Right lobe of liver (tissue), 6 donors: ENCODE results near the gene CCNL1. TPM values are rescaled to one million over a fixed set of nuclear protein-coding genes. Genes with fewer than 3 reads are reported as not detected.

ENCODE experiments used
- ATAC-seq, 4 donors: fragments of 200-7000 bp; cut with Tn5 transposase; one replicate each; pipeline ENCODE4 v1.9.1; 2020; ENCODE audit warnings: mild to moderate bottlenecking in 4 of 4, moderate library complexity in 4 of 4
- DNase-seq, 3 donors: peaks; one replicate each; pipeline ENCODE4 v3.0.0-alpha.2; 2020
- H3K27ac ChIP-seq, 3 donors: fragments of 200-600 bp; one replicate each; pipeline ENCODE4 v1.8.0; 2022
- H3K27me3 ChIP-seq, 2 donors: fragments of 200-600 bp; one replicate each; pipeline ENCODE4 v1.8.0; 2022
- H3K36me3 ChIP-seq, 4 donors: fragments of 200-600 bp; sonication (generic) in 1 of 4; one replicate each; pipeline versions ENCODE4 v1.5.1 to v1.8.0; 2017 to 2022; ENCODE audit warnings: control low read depth in 1 of 4
- H3K4me1 ChIP-seq, 4 donors: fragments of 200-600 bp; sonication (generic) in 1 of 4; one replicate each; pipeline versions ENCODE4 v1.5.1 to v1.8.0; 2017 to 2022; ENCODE audit warnings: control low read depth in 1 of 4
- H3K4me3 ChIP-seq, 3 donors: fragments of 200-600 bp; one replicate each; pipeline ENCODE4 v1.8.0; 2022
- H3K9me3 ChIP-seq, 4 donors: fragments of 200-600 bp; sonication (generic) in 1 of 4; one replicate each; pipeline versions ENCODE4 v1.5.1 to v1.8.0; 2017 to 2022; ENCODE audit warnings: control low read depth in 1 of 4
- POLR2A ChIP-seq: fragments of 450-650 bp; IDR thresholded peaks from one replicate; pipeline ENCODE4 v1.6.1; 2017; ENCODE audit warnings: antibody characterized with exemption, mild to moderate bottlenecking
- WGBS: methylation state at CpG from one replicate; pipeline ENCODE4 v1.1.6; 2018; ENCODE audit warnings: low coverage, low lambda C conversion rate; ENCODE audit not compliant: insufficient coverage; ENCODE audit errors: missing lambda C conversion rate; 5-methylcytosine and 5-hydroxymethylcytosine counted together
- intact Hi-C, 2 donors: fragments of 100-400 bp; cut with DNase I; formaldehyde crosslinking; loops; one replicate each; pipeline versions ENCODE4 v1.11.2 to v1.14.1; 2022
- total RNA-seq, 6 experiments: library from RNA; depleted of rRNA in 2 of 6; stranded (reverse); fragments of >200 nt in 2 of 6; fragmentation: NEBNext Ultra II Directional in 3 of 6; extraction: Animal tissue kit (Norgen Biotek cat#: 25700) in 3 of 6; gene quantifications; one replicate each; pipeline versions ENCODE4 v1.1.0 to v1.2.4, GENCODE V29; 2016 to 2023
- TF ChIP-seq, protein P1 (sequence below), 4 donors: fragments of 200-600 bp in 3 of 4; fragments of 450-650 bp in 1 of 4; IDR thresholded peaks; one replicate each; pipeline versions ENCODE4 v1.5.1 to v1.8.0; 2016 to 2022; ENCODE audit warnings: antibody characterized with exemption in 4 of 4, mild to moderate bottlenecking in 2 of 4
- donor health status: DM: no; HTN: yes; CAD: no.
- donor health status: DM: no; HTN: no; CAD: no.
- donor health status: DM: no; HTN: no; CAD: no.
- donor health status: DM: no; HTN: yes; CAD: no.
- donor health status: DM: no; HTN: yes; CAD: no.

The CCNL1 gene
- total RNA-seq, 6 experiments from 2014 or later, result 34.0 to 153 (median 78.5) TPM

DNA sequence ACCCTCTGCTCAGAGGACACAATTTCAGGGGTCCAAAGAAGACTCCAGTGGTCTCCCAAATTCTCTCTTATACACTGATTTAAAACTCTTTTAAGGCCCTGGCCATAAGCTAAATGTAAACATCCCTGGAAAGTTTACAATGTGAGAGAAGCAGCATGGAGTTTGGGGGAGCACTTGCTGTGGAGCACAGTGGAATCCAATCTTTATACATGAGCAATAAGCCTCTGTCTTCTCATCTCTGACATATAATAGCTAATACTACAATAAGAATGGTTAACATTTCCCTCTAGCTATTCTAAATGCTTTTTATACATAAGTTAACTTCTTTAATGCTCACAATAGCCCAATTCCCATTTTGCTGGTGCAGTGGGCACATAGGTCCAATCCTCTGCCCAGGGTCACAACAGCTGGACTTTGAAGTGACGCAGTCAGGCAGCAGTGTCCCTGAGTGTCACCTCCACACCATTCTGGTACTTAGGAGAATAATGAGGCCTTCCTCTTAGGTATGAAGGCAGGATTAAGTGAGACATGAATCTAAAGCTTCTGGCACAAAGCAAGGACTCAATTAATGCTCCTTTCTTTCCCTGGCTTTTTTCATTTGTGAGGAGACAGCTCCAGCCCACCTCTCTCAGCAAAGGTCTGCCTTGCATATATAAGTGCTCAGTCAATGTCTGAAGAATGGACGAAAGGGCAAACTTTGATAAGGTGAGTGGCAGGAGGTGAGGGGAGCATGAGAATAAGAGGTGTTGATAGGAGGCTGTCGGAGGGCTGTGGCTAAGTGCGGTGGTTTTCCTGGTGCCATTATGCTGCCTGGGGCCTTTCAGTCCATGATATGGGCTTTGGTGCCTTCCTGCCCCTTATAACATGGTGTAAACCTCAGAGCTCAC is 26.3 kb downstream of the CCNL1 start:
- WGBS, result 15% methylated on average over 2 of the region's 4 CpGs
- no peaks in the 10 kb centered on the region for H3K9me3 ChIP-seq
- H3K4me3 ChIP-seq, result no peak overlapping the region
- intact Hi-C loops, result loop anchor here (10.0 kb wide), 3 partner anchors 49 to 459 kb away; partner anchors contain the start of genes LEKR1 (in 1 of the 2) and TIPARP (in 1 of the 2)
- peaks cover 2 to 61% (median 32%) of the 10 kb centered on the region in 4 donors for H3K4me1 ChIP-seq
- peak overlapping the region; percentile 61 to 94 (median 92) for H3K27ac ChIP-seq
- H3K36me3 ChIP-seq, result peaks cover 0 to 4% (median 0%) of the 10 kb centered on the region in 4 donors
- peak in 2 of 3 donors; percentile 67 to 74 for DNase-seq
- no peak for TF ChIP-seq POLR2A
- TF ChIP-seq, protein P1, sequence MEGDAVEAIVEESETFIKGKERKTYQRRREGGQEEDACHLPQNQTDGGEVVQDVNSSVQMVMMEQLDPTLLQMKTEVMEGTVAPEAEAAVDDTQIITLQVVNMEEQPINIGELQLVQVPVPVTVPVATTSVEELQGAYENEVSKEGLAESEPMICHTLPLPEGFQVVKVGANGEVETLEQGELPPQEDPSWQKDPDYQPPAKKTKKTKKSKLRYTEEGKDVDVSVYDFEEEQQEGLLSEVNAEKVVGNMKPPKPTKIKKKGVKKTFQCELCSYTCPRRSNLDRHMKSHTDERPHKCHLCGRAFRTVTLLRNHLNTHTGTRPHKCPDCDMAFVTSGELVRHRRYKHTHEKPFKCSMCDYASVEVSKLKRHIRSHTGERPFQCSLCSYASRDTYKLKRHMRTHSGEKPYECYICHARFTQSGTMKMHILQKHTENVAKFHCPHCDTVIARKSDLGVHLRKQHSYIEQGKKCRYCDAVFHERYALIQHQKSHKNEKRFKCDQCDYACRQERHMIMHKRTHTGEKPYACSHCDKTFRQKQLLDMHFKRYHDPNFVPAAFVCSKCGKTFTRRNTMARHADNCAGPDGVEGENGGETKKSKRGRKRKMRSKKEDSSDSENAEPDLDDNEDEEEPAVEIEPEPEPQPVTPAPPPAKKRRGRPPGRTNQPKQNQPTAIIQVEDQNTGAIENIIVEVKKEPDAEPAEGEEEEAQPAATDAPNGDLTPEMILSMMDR (IDR thresholded peaks at IDR 0.05), result no peak
- ATAC-seq, result peak; percentile 17 to 45 (median 34)
- no peaks in the 10 kb centered on the region for H3K27me3 ChIP-seq

DNA sequence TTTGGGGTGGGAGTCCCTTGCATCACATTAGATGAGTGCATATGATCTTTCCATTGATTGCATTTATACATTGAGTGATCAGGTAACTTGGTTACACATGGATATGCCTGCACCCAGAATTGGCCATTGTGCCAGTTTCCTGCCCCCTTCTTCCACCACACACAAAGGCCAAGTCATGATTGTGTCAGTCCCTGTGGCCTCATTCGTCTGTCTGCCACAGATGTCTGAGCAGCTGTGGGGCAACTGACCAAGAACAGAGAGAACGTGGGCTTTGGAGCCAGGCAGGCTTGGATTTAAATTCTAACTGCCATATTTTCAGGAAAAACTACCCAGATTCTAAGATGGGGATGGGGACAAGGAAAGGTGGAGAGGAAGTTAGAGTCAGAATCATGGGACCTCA is 27.0 kb downstream of the CCNL1 start:
- H3K4me1 ChIP-seq, result peaks cover 3 to 68% (median 35%) of the 10 kb centered on the region in 4 donors
- ATAC-seq (no peak), DNase-seq (peak in 1 of 3 donors; percentile 63)
- peak overlapping the region; percentile 61 to 94 (median 92) for H3K27ac ChIP-seq
- no peak overlapping the region for H3K4me3 ChIP-seq
- TF ChIP-seq POLR2A, result no peak
- TF ChIP-seq, protein P1 (IDR thresholded peaks at IDR 0.05), result no peak
- 23% methylated on average over 2 of the region's 2 CpGs for WGBS
- no peaks in the 10 kb centered on the region for H3K27me3 ChIP-seq
- H3K36me3 ChIP-seq, result no peaks in the 10 kb centered on the region
- intact Hi-C loops, result loop anchor here (10.0 kb wide), 3 partner anchors 48 to 458 kb away; partner anchors contain the start of genes LEKR1 (in 1 of the 2) and TIPARP (in 1 of the 2)
- no peaks in the 10 kb centered on the region for H3K9me3 ChIP-seq

DNA sequence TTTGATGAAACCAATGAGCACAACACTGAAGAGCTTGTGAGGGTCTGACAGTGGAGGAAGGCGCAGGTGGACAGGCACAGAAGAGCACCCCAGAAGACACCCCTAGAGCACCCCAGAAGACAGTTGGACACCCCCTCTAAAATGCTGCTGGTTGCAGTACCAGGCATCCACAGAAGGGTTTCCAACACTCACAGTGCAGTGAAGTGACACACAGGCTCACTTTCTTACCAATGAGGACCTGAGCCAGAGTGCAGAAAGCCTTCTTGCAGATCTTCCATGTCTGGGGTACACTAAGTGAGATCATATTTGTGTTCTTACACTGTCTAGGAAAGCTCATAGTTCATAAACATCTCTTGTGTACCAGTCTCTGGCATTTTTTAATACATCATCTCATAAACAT is 27.6 kb downstream of the CCNL1 start:
- no peak for DNase-seq
- Histone ChIP-seq H3K4me3 (no peak overlapping the region), H3K27me3 (no peaks in the 10 kb centered on the region), H3K9me3 (no peaks in the 10 kb centered on the region), H3K4me1 (peaks cover 3 to 73% (median 37%) of the 10 kb centered on the region in 4 donors), H3K27ac (peak overlapping the region in 2 of 3 donors; percentile 92 to 94), H3K36me3 (no peaks in the 10 kb centered on the region)
- no peak for ATAC-seq
- no CpG with 5 or more reads among the region's 1 CpG for WGBS
- intact Hi-C loops, result loop anchor here (10.0 kb wide), 3 partner anchors 48 to 458 kb away; partner anchors contain the start of genes LEKR1 (in 1 of the 2) and TIPARP (in 1 of the 2)
- TF ChIP-seq, protein P1 (IDR thresholded peaks at IDR 0.05), result no peak
- TF ChIP-seq POLR2A, result no peak

DNA sequence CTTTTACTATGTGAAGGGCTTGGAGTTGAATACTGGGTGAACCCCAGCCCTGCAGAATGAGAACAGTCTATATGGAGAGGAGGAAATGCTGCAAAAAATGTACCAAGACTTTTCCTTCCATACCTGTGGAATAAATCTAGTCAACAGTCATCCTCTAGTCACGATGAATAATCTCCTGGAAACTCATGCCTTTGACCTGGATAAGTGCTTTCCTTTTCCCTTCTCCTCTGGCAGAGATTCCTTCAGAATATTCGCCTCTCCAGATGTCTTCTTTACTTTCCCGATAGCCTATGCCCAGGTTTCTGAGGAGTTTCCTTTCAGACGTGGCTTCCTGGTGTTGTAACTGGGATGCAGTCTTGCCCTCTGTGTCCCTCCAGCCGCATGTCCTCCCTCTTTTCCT is 28.1 kb downstream of the CCNL1 start:
- 62% methylated on average over 5 of the region's 5 CpGs for WGBS
- no peaks in the 10 kb centered on the region for H3K9me3 ChIP-seq
- ATAC-seq, result no peak
- no peak overlapping the region for H3K4me3 ChIP-seq
- intact Hi-C loops, result loop anchor here (10.0 kb wide), 3 partner anchors 47 to 457 kb away; partner anchors contain the start of genes LEKR1 (in 1 of the 2) and TIPARP (in 1 of the 2)
- H3K4me1 ChIP-seq, result peaks cover 3 to 74% (median 37%) of the 10 kb centered on the region in 4 donors
- H3K27me3 ChIP-seq, result no peaks in the 10 kb centered on the region
- H3K36me3 ChIP-seq, result no peaks in the 10 kb centered on the region
- peak overlapping the region in 2 of 3 donors; percentile 17 to 51 for H3K27ac ChIP-seq
- TF ChIP-seq POLR2A, result no peak
- TF ChIP-seq, protein P1 (IDR thresholded peaks at IDR 0.05), result no peak
- DNase-seq, result no peak
